HUDEP-2 (cell line): ENCODE data around the gene ST6GAL1.
"Not testable (repeated sequence)": the region's sequence is repeated elsewhere in the genome, so short reads cannot be mapped to it uniquely, and the experiment has no call there.

Experiments
- DNase-seq, 76 experiments: peaks; one replicate each; lab custom pipeline; 2025; ENCODE audit not compliant: unreplicated experiment in 76 of 76; lab: John Stamatoyannopoulos, UW

The ST6GAL1 gene

GRCh38 chr3:186966406-186966805 lies 36.1 kb downstream of the ST6GAL1 start:
- DNase-seq: no peak

- DNase-seq: not testable (repeated sequence)
Observed at GRCh38 chr3:186967236-186967635, 36.9 kb downstream of the ST6GAL1 start.

GRCh38 chr3:186967686-186968085 lies 37.4 kb downstream of the ST6GAL1 start:
- no peak for DNase-seq

- DNase-seq: no peak
Observed at GRCh38 chr3:186969607-186970006, 39.3 kb downstream of the ST6GAL1 start.

- not testable (repeated sequence) for DNase-seq
Observed at GRCh38 chr3:186971106-186971505, 40.8 kb downstream of the ST6GAL1 start.

GRCh38 chr3:186971578-186971977 lies 41.3 kb downstream of the ST6GAL1 start:
- no peak for DNase-seq

- no peak for DNase-seq
Observed at GRCh38 chr3:186973702-186974101, 43.4 kb downstream of the ST6GAL1 start.

GRCh38 chr3:186974824-186975313 lies 44.5 kb downstream of the ST6GAL1 start:
- no peak for DNase-seq

- DNase-seq: no peak
Observed at GRCh38 chr3:186975726-186976125, 45.4 kb downstream of the ST6GAL1 start.

- no peak for DNase-seq
Observed at GRCh38 chr3:186976837-186977750, 46.8 kb downstream of the ST6GAL1 start.

- DNase-seq: no peak
Observed at GRCh38 chr3:186978712-186979111, 48.4 kb downstream of the ST6GAL1 start.

- DNase-seq: no peak
Observed at GRCh38 chr3:186979852-186980251, 49.5 kb downstream of the ST6GAL1 start.

- DNase-seq: no peak
Observed at GRCh38 chr3:186980989-186981388, 50.7 kb downstream of the ST6GAL1 start.

GRCh38 chr3:186983659-186984058 lies 53.3 kb downstream of the ST6GAL1 start:
- DNase-seq: no peak

- no peak for DNase-seq
Observed at GRCh38 chr3:186984064-186984463, 53.7 kb downstream of the ST6GAL1 start.

- DNase-seq: no peak
Observed at GRCh38 chr3:186985661-186986364, 55.5 kb downstream of the ST6GAL1 start.

GRCh38 chr3:186986406-186986805 lies 56.1 kb downstream of the ST6GAL1 start:
- no peak for DNase-seq

- DNase-seq: no peak
Observed at GRCh38 chr3:186986816-186987215, 56.5 kb downstream of the ST6GAL1 start.

GRCh38 chr3:186988806-186989205 lies 58.5 kb downstream of the ST6GAL1 start:
- no peak for DNase-seq

GRCh38 chr3:186989429-186989828 lies 59.1 kb downstream of the ST6GAL1 start:
- DNase-seq: no peak

GRCh38 chr3:186990277-186990676 lies 60.0 kb downstream of the ST6GAL1 start:
- no peak for DNase-seq

GRCh38 chr3:186990878-186991308 lies 60.6 kb downstream of the ST6GAL1 start:
- no peak for DNase-seq
